SK-N-SH treated with all-trans-retinoic acid at 6 μM for 48 hours (cell line): ENCODE data around the gene NTSR2.

Experiments used
- ATAC-seq: fragments of 200-7000 bp; cut with Tn5 transposase; 3 replicates; pipeline ENCODE4 v1.9.1; 2020; ENCODE audit warnings: mild to moderate bottlenecking, moderate library complexity
- ARNTL ChIP-seq: fragments of 450-650 bp; formaldehyde crosslinking; IDR thresholded peaks from 2 replicates; pipeline ENCODE4 v1.5.0; 2020; ENCODE audit warnings: low read depth, mild to moderate bottlenecking, moderate library complexity, borderline replicate concordance
- BACH2 ChIP-seq: fragments of 250-450 bp; sonication (Bioruptor Pico); IDR thresholded peaks from 2 replicates; pipeline ENCODE4 v1.9.0; 2021; ENCODE audit warnings: mild to moderate bottlenecking, borderline replicate concordance
- CREB5 ChIP-seq: fragments of 250-450 bp; sonication (Bioruptor Pico); IDR thresholded peaks from 2 replicates; pipeline ENCODE4 v1.5.1; 2020; ENCODE audit warnings: low read depth, mild to moderate bottlenecking, moderate library complexity
- CSDC2 ChIP-seq: fragments of 250-450 bp; sonication (Bioruptor Pico); IDR thresholded peaks from 2 replicates; pipeline ENCODE4 v1.5.0; 2020; ENCODE audit warnings: mild to moderate bottlenecking, moderate library complexity
- ESRRG ChIP-seq: fragments of 250-450 bp; sonication (Bioruptor Pico); IDR thresholded peaks from 2 replicates; pipeline ENCODE4 v1.6.1; 2021; ENCODE audit warnings: mild to moderate bottlenecking
- GLIS3 ChIP-seq: fragments of 250-450 bp; sonication (Bioruptor Pico); IDR thresholded peaks from 2 replicates; pipeline ENCODE4 v1.5.0; 2020; ENCODE audit warnings: mild to moderate bottlenecking, moderate library complexity
- ISL1 ChIP-seq: fragments of 250-450 bp; sonication (Bioruptor Pico); IDR thresholded peaks from 2 replicates; pipeline ENCODE4 v2.1.2; 2022; ENCODE audit warnings: mild to moderate bottlenecking, moderate library complexity
- OSR1 ChIP-seq: fragments of 250-450 bp; sonication (Bioruptor Pico); IDR thresholded peaks from 2 replicates; pipeline ENCODE4 v1.8.0; 2022; ENCODE audit warnings: moderate library complexity, mild to moderate bottlenecking, inconsistent platforms
- PPARA ChIP-seq: fragments of 250-450 bp; sonication (Bioruptor Pico); IDR thresholded peaks from 2 replicates; pipeline ENCODE4 v1.5.0; 2020; ENCODE audit warnings: mild to moderate bottlenecking, borderline replicate concordance
- RARB ChIP-seq: fragments of 250-450 bp; sonication (Bioruptor Pico); IDR thresholded peaks from 2 replicates; pipeline ENCODE4 v1.8.0; 2021; ENCODE audit warnings: mild to moderate bottlenecking, moderate library complexity
- SNAI2 ChIP-seq: fragments of 250-450 bp; sonication (Bioruptor Pico); IDR thresholded peaks from 2 replicates; pipeline ENCODE4 v1.5.0; 2020; ENCODE audit warnings: mild to moderate bottlenecking, moderate library complexity
- TCF4 ChIP-seq: fragments of 250-450 bp; sonication (Bioruptor Pico); IDR thresholded peaks from 2 replicates; pipeline ENCODE4 v1.8.0; 2021; ENCODE audit warnings: mild to moderate bottlenecking, moderate library complexity, borderline replicate concordance
- TOX ChIP-seq: fragments of 250-450 bp; sonication (Bioruptor Pico); IDR thresholded peaks from 2 replicates; pipeline ENCODE4 v1.8.0; 2021; ENCODE audit warnings: mild to moderate bottlenecking, moderate library complexity, borderline replicate concordance
- ZC3H10 ChIP-seq: fragments of 250-450 bp; sonication (Bioruptor Pico); IDR thresholded peaks from 2 replicates; pipeline ENCODE4 v1.5.1; 2021; ENCODE audit warnings: mild to moderate bottlenecking, moderate library complexity
- ZFP3 ChIP-seq: fragments of 250-450 bp; sonication (Bioruptor Pico); IDR thresholded peaks from 2 replicates; pipeline ENCODE4 v1.5.0; 2020; ENCODE audit warnings: mild to moderate bottlenecking, moderate library complexity
- ZFP30 ChIP-seq: fragments of 450-650 bp; formaldehyde crosslinking; IDR thresholded peaks from 2 replicates; pipeline ENCODE4 v1.5.0; 2022; ENCODE audit warnings: mild to moderate bottlenecking, moderate library complexity
- ZNF565 ChIP-seq: fragments of 450-650 bp; formaldehyde crosslinking; conservative IDR thresholded peaks from 2 replicates; pipeline ENCODE4 v1.5.0; 2020; ENCODE audit warnings: low read depth, mild to moderate bottlenecking, moderate library complexity
- ZNF8 ChIP-seq: fragments of 450-650 bp; formaldehyde crosslinking; IDR thresholded peaks from 2 replicates; pipeline ENCODE4 v1.5.0; 2020; ENCODE audit warnings: mild to moderate bottlenecking, moderate library complexity
- TF ChIP-seq, protein P1 (sequence below): fragments of 250-450 bp; sonication (Bioruptor Pico); IDR thresholded peaks from 2 replicates; pipeline ENCODE4 v1.8.0; 2020; ENCODE audit warnings: mild to moderate bottlenecking, moderate library complexity, borderline replicate concordance
- TF ChIP-seq, protein P2 (sequence below): fragments of 250-450 bp; sonication (Bioruptor Pico); IDR thresholded peaks from 2 replicates; pipeline ENCODE4 v1.8.0; 2021; ENCODE audit warnings: low read depth, mild to moderate bottlenecking, moderate library complexity, borderline replicate concordance
- TF ChIP-seq, protein P3 (sequence below): fragments of 250-450 bp; sonication (Bioruptor Pico); IDR thresholded peaks from 2 replicates; pipeline ENCODE4 v1.5.0; 2020; ENCODE audit warnings: mild to moderate bottlenecking, moderate library complexity

Gene NTSR2

DNA sequence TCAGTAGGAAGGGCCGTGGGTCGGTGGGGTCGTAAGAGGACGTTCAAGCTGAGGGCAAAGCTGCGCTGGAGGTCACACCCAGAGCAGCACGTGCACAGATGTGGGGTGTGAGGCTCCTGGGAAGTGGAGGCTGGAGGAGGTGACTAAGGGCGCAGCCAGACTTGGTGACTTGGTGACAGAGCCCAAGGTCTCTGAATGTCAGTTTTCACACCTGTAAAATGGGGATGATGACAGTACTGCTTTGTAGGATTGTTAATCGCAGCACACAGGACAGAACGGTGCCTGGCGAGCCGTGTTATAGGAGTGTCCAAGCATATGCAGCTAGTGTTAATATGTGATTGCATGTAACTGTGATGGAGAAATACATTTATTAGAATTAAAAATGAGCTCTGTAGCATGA lies 40.8 kb downstream of the NTSR2 start:
- TF ChIP-seq TOX (no peak), CREB5 (CRISPR knock-in tag) (no peak), RARB (no peak), SNAI2 (CRISPR knock-in tag) (no peak), ESRRG (no peak), BACH2 (CRISPR knock-in tag) (no peak), ISL1 (CRISPR knock-in tag) (no peak), CSDC2 (no peak), TCF4 (CRISPR knock-in tag) (no peak), ZNF8 (CRISPR knock-in tag) (no peak), ZFP3 (no peak), ZFP30 (CRISPR knock-in tag) (no peak), OSR1 (CRISPR knock-in tag) (no peak), ZNF565 (CRISPR knock-in tag) (no peak), GLIS3 (no peak), ARNTL (no peak), PPARA (CRISPR knock-in tag) (no peak)
- TF ChIP-seq, protein P1, sequence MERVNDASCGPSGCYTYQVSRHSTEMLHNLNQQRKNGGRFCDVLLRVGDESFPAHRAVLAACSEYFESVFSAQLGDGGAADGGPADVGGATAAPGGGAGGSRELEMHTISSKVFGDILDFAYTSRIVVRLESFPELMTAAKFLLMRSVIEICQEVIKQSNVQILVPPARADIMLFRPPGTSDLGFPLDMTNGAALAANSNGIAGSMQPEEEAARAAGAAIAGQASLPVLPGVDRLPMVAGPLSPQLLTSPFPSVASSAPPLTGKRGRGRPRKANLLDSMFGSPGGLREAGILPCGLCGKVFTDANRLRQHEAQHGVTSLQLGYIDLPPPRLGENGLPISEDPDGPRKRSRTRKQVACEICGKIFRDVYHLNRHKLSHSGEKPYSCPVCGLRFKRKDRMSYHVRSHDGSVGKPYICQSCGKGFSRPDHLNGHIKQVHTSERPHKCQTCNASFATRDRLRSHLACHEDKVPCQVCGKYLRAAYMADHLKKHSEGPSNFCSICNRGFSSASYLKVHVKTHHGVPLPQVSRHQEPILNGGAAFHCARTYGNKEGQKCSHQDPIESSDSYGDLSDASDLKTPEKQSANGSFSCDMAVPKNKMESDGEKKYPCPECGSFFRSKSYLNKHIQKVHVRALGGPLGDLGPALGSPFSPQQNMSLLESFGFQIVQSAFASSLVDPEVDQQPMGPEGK (CRISPR knock-in tag) = no peak
- TF ChIP-seq, protein P2, sequence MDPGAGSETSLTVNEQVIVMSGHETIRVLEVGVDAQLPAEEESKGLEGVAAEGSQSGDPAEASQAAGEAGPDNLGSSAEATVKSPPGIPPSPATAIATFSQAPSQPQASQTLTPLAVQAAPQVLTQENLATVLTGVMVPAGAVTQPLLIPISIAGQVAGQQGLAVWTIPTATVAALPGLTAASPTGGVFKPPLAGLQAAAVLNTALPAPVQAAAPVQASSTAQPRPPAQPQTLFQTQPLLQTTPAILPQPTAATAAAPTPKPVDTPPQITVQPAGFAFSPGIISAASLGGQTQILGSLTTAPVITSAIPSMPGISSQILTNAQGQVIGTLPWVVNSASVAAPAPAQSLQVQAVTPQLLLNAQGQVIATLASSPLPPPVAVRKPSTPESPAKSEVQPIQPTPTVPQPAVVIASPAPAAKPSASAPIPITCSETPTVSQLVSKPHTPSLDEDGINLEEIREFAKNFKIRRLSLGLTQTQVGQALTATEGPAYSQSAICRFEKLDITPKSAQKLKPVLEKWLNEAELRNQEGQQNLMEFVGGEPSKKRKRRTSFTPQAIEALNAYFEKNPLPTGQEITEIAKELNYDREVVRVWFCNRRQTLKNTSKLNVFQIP (CRISPR knock-in tag) = no peak
- TF ChIP-seq, protein P3, sequence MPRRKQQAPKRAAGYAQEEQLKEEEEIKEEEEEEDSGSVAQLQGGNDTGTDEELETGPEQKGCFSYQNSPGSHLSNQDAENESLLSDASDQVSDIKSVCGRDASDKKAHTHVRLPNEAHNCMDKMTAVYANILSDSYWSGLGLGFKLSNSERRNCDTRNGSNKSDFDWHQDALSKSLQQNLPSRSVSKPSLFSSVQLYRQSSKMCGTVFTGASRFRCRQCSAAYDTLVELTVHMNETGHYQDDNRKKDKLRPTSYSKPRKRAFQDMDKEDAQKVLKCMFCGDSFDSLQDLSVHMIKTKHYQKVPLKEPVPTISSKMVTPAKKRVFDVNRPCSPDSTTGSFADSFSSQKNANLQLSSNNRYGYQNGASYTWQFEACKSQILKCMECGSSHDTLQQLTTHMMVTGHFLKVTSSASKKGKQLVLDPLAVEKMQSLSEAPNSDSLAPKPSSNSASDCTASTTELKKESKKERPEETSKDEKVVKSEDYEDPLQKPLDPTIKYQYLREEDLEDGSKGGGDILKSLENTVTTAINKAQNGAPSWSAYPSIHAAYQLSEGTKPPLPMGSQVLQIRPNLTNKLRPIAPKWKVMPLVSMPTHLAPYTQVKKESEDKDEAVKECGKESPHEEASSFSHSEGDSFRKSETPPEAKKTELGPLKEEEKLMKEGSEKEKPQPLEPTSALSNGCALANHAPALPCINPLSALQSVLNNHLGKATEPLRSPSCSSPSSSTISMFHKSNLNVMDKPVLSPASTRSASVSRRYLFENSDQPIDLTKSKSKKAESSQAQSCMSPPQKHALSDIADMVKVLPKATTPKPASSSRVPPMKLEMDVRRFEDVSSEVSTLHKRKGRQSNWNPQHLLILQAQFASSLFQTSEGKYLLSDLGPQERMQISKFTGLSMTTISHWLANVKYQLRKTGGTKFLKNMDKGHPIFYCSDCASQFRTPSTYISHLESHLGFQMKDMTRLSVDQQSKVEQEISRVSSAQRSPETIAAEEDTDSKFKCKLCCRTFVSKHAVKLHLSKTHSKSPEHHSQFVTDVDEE (CRISPR knock-in tag) = no peak
- TF ChIP-seq, all 23 proteins: peak for 0
- ATAC-seq = no peak

DNA sequence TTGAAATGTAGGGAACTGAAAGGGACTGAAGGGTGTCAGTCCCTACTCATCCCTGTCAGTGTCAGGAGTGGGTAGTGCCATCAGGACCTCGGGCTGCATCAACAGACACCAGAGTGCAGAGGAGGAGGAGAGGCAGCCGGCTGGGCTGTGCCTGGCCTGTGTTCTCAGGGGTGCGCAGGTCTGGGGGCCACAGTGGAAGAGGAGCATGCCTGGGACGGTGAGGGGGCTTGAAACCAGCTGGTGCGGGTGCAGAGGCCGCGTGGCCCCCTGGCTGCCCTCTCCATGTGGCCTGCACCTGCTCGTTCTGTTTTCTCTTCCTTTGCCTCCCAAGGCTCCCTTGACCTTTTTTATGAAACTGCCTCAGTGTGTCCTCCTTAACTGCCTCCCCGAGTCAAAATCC lies 41.3 kb downstream of the NTSR2 start:
- TF ChIP-seq ESRRG (no peak), ZC3H10 (CRISPR knock-in tag) (no peak), GLIS3 (no peak), SNAI2 (CRISPR knock-in tag) (no peak), ARNTL (no peak), ZFP30 (CRISPR knock-in tag) (no peak), ISL1 (CRISPR knock-in tag) (no peak), ZNF8 (CRISPR knock-in tag) (no peak)
- TF ChIP-seq, protein P2 (CRISPR knock-in tag) = no peak
- TF ChIP-seq, protein P3 (CRISPR knock-in tag) = no peak
- ATAC-seq = no peak
